Measurements from ENCODE around the gene UBR7. TPM values are rescaled to one million over a fixed set of nuclear protein-coding genes. Genes with fewer than 3 reads are reported as not detected.

UBR7 gene
- total and polyA plus RNA-seq, 9 donors, result 12.1 to 33.3 (median 20.5) TPM

DNA sequence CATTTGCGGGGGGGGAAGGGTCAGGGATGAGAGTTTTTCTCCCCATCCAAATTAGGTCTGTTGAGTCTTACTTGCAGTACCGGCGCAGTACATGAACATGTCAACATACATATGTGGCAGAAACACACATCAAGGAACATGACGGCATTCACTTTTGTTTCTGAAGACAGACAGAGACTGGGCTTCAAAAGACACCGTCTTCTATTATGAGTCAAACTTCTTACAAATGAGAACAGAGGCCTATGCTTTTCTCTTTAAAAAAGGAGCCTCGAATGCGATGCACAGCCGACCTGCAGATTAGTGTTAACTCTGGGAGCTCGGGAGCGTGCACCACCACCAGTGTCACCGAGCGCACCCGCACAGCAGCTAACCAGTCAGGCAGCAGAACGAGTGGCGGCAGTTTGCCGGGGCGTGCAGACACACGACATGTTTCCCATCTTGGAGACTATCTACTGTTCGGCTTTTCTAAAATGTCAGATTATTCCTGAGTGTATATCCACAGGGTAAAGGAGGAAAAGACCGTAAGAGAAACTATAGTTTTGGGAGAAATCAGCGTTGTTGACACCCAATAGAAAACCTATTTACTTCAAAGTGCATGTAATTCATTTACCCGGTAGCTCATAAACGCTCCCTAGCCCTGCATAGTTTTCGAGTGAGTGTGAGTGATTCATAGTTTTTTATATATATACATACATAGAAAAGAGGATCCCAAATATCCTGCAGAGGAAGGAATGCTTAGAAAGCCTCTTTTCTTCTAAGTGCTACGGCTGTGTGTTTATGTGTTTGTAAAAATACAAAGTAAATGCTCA, 33.0 kb downstream of the UBR7 start:
- no peak for DNase-seq
- Histone ChIP-seq H3K4me3 (no peak overlapping the region), H3K36me3 (no peaks in the 10 kb centered on the region), H3K4me1 (ENCODE audit: insufficient read depth) (no peaks in the 10 kb centered on the region), H3K27me3 (no peaks in the 10 kb centered on the region), H3K9me3 (no peaks in the 10 kb centered on the region), H3K27ac (no peak overlapping the region)
- intact Hi-C loops (cut with DNase I), result no loop called here
- TF ChIP-seq, protein P1, sequence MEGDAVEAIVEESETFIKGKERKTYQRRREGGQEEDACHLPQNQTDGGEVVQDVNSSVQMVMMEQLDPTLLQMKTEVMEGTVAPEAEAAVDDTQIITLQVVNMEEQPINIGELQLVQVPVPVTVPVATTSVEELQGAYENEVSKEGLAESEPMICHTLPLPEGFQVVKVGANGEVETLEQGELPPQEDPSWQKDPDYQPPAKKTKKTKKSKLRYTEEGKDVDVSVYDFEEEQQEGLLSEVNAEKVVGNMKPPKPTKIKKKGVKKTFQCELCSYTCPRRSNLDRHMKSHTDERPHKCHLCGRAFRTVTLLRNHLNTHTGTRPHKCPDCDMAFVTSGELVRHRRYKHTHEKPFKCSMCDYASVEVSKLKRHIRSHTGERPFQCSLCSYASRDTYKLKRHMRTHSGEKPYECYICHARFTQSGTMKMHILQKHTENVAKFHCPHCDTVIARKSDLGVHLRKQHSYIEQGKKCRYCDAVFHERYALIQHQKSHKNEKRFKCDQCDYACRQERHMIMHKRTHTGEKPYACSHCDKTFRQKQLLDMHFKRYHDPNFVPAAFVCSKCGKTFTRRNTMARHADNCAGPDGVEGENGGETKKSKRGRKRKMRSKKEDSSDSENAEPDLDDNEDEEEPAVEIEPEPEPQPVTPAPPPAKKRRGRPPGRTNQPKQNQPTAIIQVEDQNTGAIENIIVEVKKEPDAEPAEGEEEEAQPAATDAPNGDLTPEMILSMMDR (IDR thresholded peaks at IDR 0.05), result no peak
- TF ChIP-seq POLR2A (IDR thresholded peaks at IDR 0.05) (no peak), EP300 (IDR thresholded peaks at IDR 0.05) (no peak)
- 93 to 94% (median 94%) methylated on average over 25 of the region's 25 CpGs for WGBS, 3 donors

- Histone ChIP-seq H3K4me3 (no peak overlapping the region), H3K27ac (no peak overlapping the region), H3K36me3 (no peaks in the 10 kb centered on the region), H3K27me3 (no peaks in the 10 kb centered on the region), H3K9me3 (no peaks in the 10 kb centered on the region), H3K4me1 (ENCODE audit: insufficient read depth) (no peaks in the 10 kb centered on the region)
- TF ChIP-seq EP300 (IDR thresholded peaks at IDR 0.05), result no peak
- no peak for TF ChIP-seq POLR2A (IDR thresholded peaks at IDR 0.05)
- TF ChIP-seq, protein P1 (IDR thresholded peaks at IDR 0.05), result no peak
- DNase-seq, result no peak
- intact Hi-C loops (cut with DNase I), result no loop called here
- WGBS, 3 donors, result 88 to 92% (median 91%) methylated on average over 3 of the region's 3 CpGs
Measured at GRCh38 chr14:93240678-93241000, 33.6 kb downstream of the UBR7 start.

DNA sequence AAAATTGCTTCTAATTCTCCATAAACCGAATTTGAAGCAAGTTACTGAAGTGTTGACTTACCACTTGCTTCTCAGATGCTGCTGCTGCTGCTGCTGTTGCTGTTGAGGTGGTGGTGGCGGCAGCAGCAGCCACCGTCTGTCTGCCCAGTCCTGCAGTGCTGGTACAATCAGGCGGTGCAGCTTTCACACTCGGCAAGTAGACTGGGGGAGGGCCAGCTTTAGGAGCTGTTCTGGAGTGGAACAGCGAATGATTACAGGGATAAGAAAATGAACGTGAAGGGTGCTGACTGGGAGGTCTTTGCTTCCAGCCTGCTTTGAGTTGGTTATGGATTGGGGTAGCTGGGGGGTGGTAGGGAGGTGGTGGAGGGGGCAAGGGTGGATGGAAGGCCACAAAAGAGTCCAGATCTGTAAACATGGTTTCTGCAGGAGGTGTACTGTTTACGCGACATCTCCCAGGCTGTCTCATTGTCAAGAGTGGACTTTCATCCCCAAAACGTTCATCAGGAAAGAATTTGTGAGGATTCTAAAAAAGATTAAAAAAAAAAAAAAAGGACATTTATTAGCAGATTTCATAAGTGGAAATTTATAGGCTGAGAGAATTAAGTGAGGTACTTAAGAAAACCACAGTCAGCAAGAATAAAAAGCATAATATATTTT, 38.8 kb downstream of the UBR7 start:
- Histone ChIP-seq H3K36me3 (no peaks in the 10 kb centered on the region), H3K4me1 (ENCODE audit: insufficient read depth) (no peaks in the 10 kb centered on the region), H3K27ac (no peak overlapping the region), H3K9me3 (no peaks in the 10 kb centered on the region), H3K27me3 (no peaks in the 10 kb centered on the region), H3K4me3 (no peak overlapping the region)
- no peak for DNase-seq
- WGBS, 3 donors, result 87 to 91% (median 87%) methylated on average over 10 of the region's 10 CpGs
- intact Hi-C loops (cut with DNase I), result no loop called here
- no peak for TF ChIP-seq POLR2A (IDR thresholded peaks at IDR 0.05)
- TF ChIP-seq, protein P1 (IDR thresholded peaks at IDR 0.05), result no peak
- TF ChIP-seq EP300 (IDR thresholded peaks at IDR 0.05), result no peak

- no peak for DNase-seq
- Histone ChIP-seq H3K4me1 (ENCODE audit: insufficient read depth) (no peaks in the 10 kb centered on the region), H3K9me3 (no peaks in the 10 kb centered on the region), H3K27me3 (no peaks in the 10 kb centered on the region), H3K4me3 (no peak overlapping the region), H3K36me3 (no peaks in the 10 kb centered on the region), H3K27ac (no peak overlapping the region)
- intact Hi-C loops (cut with DNase I), result no loop called here
- no peak for TF ChIP-seq POLR2A (IDR thresholded peaks at IDR 0.05)
- TF ChIP-seq, protein P1 (IDR thresholded peaks at IDR 0.05), result no peak
- TF ChIP-seq EP300 (IDR thresholded peaks at IDR 0.05), result no peak
Measured at GRCh38 chr14:93246534-93246933, 39.5 kb downstream of the UBR7 start.

All from ovary (tissue), 9 donors.